GM18508 (cell line): ENCODE data around the gene COX4I1.

Source experiments
- ATAC-seq: cut with Tn5 transposase; IDR thresholded peaks from one replicate; pipeline ENCODE4 v1.9.1; 2021; ENCODE audit warnings: moderate number of reproducible peaks; ENCODE audit not compliant: insufficient read depth, unreplicated experiment

Gene COX4I1

DNA sequence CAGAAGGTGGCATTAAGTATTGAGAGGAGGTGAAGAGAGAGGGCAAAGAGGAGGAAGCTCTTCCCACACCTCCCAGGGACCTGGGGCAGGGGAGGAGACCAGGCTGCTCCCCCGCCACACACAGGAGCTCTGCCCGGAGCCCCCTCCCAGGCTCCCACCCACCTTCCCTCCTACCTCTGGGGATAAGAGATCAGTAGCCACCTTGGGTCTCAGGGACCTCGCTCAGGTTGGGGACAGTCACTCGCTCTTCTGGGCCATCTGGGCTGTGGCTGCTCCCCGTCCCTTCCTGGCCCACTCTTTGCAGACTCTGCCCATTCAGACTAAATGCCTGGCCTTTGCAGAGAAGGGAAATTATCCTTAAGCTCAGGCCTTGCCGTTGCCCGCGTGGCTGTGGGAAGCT lies 33.7 kb upstream of the COX4I1 start:
- no peak for ATAC-seq

DNA sequence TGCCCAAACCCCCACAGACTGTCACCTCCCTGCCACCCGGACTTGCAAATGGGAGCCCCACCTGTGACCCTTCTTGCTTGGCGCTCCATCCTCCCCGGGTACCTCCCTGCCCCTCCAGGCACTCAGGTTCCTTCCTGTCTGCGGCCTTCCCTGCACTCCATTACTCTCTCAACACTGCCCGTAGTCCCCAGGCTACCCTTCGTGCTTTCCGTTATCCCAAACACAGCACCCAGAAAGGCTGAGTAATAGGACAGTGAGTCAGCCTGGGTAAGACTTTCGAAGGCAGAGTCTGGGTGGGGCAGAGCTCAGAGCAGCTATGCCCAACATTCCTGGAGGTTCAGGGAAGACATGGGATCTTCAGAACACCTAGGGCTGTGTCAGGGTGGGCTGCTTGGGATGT lies 32.0 kb upstream of the COX4I1 start:
- ATAC-seq: no peak

DNA sequence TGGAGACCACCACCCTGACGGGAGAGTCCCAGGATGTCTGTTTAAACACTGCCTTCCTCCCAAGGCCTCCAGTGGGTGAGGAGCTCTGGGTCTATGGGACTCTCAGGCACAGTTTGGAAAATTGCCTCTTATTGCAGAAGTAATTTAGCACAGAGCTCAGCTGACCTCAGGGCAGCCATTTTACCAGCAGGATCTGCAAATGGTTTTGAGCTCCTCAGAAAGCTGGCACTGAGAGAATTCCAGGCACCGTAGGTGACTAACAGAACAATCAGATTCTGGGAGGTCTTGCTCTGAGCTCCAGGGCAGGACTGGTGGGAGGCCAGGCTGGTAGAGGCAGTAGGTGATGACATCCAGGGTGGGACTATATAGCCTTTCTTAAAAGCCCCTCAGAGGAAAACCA lies 31.3 kb upstream of the COX4I1 start:
- no peak for ATAC-seq

DNA sequence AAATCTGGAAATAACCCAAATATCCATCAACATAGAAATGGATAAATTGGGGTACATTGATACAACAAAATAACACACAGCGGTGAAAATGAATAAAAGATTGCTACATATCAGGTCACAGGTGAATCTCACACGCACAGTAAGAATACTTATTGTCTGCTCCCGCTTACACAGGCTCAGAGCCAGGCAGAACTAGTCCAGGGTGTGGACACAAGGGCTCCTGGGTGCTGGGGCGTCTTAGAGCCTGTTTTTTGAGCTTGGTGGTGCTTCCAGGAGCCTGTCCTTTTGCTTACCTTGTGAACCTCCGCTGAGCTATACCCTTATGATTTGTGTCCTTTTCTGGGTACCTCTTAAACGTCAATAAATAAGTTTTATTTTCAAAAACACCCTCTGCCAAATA lies 28.8 kb upstream of the COX4I1 start:
- no peak for ATAC-seq

DNA sequence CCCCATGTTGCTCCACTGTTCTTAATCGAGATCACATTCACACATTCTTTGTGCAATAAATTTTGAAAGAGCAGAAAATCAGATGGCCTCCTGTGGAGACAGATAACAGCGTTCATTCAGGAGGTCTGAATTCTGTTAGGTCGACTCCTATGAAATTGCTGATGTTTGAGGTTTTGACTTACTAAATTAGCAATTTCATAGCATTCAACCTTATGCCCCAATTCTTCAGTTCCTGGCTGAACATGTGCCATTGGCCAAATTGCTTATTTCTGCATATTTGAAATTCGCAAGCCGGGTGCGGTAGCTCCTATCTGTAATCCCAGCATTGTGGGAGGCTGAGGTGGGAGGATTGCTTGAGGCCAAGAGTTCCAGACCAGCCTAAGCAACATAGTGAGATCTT lies 26.5 kb upstream of the COX4I1 start:
- ATAC-seq: no peak

DNA sequence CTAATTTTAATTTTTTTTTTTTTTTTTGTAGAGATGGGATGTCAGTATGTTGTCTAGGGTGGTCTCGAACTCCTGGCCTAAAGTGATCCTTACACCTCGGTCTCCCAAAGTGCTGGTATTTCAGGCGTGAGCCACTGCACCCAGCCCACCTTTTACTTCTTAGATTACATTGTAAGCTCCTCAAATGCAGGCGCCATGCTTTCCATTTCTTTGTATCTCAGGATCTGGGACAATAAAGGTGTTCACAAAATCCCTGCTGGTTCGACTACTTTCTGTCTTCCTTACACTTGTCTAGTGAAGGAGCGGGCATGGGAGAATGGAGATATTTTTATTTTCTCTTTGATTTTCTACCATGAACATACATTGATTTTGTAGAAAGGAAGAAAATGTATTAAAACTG lies 25.4 kb upstream of the COX4I1 start:
- no peak for ATAC-seq

DNA sequence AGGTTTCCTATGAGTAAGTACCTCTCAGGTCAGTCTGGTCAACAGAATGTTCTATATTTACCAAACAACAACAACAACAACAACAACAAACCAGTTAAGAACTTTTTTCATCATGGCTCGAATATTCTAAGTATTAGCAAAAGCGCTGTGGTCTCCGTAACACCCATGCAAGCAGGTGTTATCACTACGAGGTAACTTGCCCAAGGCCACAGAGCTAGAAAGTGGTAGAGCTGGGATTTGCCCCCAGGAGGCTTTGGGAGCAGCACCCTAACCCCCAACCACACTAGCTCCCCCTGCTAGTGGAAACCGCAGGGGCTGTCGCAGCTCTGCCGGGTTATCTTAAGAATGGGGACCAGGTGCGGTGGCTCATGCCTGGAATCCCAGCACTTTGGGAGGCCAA lies 24.7 kb upstream of the COX4I1 start:
- no peak for ATAC-seq

DNA sequence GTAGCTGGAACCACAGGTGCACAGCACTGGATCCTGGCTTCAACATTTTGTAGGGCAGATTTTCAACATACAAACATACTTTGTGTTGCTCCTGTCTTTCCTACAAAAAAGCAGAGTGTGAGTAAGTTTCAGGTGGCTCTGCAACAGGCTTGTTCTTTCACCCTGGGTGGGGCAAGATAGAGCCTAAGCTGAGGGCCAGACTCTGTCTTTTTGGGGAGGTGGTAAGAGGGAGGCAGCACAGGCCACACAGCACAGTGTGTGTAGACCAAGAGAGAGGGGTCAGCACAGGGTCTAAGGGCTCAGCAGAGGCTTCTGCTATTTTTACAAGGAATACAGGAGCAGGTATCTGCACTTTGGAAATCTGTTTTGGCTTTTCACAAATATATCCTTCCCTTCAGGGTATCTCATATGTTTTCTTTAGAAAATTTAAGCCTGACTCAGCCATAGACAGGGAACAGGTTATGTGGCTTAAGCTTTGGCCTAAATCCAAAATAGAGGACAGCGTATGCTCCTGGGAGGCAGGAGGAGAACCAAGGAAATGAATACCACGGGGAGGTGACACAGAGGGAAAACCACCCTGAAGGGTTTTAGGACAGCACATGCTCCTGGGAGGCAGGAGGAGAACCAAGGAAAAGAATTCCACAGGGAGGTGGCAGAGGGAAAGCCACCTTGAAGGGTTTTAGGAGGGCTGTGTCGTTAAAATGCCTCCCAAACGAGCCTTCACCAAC lies 21.7 kb upstream of the COX4I1 start:
- no peak for ATAC-seq

DNA sequence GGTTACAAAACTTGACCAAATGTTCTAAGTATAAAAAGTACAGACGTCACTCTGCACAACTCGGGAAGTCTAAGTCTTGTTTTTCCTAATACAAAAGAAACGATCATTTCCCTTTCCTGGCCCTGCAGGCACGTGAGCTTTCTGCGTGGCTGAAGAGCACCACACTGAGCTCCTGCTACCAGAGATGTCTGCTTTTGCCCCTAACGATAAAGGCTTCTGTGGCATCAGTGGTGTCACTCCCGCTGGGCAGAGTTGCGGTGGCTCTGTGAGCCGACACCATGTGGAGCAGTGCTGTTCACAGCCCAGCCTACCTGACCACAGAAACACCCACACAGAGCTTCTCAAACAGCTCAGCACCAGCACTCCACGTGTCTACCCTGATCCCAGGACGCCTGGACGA lies 20.6 kb upstream of the COX4I1 start:
- ATAC-seq: no peak

DNA sequence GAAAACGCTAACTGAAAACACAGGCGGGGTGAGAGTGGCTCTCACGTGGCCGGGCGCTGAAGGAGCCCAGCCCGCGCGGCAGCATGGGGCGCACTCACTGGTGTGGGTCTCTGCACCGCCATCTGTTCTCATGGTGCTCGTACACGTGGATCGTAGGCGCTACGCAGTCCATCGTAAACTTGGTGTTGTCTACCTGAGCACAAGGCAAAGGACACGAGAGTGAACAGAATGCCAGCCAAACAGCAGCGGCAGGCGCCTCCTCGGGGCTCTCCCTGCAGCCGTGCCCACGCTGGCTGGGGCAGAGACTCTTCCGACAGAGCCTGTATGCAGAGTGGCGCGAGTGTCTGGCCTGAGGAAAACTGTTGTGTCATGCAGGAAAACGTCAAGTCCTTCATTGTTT lies 19.2 kb upstream of the COX4I1 start:
- no peak for ATAC-seq

DNA sequence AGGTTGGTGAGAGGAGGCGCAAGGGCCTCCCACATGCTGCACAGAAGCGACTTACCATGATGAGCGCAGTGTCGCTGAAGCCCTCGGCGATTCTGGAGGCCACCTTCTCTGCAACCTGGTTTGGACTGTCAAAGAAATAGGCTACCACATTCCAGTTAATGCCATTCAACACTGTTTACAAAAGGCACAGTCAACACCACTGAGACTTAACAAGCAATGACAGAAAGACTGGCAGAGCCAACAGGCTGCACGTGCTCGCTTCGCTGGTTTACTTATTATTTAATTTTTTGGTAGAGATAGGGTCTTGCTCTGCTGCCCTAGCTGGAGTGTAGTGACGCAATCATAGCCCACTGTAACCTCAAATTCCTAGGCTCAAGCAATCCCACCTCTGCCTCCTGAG lies 18.3 kb upstream of the COX4I1 start:
- no peak for ATAC-seq

DNA sequence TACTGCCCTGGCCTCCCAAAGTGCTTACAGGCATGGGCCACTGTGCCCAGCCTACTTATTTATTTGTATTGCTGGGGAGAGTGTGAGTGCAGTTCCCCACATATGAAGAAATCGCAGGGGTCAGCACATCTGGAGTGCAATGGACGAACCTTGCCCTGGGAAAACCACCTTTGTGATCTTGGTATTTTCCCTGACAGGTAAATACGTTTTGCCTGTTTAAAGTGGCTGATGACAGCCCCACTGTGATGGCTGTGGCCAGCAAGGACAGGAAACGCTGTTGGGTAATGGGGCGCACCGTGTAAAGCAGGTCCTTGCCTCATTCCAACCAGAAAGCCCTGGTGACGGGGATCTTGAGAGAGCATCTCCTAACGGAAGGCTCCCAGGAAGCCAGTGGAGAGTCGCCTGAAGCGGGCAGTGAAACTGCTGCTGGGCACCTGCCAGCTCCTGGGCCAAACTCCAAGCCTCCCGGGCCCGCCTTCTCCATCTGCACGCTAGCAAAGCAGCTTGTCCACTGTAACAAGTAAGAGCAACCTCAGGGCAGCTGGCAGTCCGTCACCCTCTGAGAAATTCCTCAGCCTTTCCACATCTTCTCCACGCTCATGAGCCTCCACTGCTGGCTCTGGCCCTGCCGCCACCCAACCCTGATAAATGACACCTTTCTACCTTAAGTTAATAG lies 17.7 kb upstream of the COX4I1 start:
- ATAC-seq: no peak

DNA sequence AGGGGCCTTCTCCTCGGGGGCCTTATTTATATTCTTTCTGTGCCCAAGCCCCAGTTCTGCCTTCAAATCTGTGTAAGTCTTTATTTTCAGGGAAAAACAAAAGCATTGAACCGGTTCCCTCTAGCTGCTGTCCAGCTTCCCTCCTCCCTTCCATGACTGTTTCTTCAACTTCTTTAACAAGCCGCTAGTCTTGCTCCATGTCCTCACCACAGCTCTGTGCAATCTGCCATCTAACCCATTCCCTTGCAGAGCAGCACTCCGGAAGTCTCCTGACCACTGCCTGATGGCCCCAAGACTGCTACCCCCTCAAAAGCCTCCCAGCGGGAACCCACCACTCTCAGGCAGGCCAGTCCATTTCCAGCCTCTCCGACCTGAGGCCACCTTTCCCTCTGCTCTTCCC lies 17.0 kb upstream of the COX4I1 start:
- ATAC-seq: no peak

DNA sequence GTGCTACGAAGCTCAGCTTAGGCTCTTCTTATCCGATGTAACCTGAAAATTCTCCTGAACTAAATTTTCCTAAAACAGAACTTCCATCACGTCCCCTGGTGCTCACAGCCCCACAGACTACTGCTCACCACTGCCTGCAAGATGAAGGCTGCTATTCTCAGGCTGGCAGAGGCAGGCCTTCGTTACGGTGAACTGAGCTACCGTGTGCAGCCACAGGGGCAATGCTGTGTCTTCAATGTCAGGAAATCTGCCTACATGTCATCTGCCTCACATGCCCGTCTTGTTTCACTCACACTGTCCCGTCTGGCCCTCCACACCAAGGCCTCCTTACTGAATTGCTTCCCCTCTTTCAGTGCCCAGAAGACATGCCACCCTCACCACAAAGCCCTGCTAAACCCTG lies 16.1 kb upstream of the COX4I1 start:
- ATAC-seq: no peak

DNA sequence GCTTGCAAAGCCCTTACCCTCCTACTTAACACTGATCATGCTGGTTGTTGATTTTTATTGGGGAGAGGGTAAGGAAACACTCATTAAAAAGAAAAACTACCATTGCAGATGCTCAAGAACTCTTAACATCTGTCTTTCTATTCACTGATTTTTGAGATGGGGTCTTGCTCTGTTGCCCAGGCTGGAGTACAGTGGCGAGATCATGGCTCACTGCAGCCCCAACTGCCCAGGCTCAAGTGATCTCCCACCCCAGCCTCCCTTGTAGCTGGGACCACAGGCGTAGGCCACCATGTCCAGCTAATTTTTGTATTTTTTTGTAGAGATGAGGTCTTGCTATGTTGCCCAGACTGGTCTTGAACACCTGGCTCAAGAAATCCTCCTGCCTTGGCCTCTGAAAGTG lies 14.7 kb upstream of the COX4I1 start:
- no peak for ATAC-seq

DNA sequence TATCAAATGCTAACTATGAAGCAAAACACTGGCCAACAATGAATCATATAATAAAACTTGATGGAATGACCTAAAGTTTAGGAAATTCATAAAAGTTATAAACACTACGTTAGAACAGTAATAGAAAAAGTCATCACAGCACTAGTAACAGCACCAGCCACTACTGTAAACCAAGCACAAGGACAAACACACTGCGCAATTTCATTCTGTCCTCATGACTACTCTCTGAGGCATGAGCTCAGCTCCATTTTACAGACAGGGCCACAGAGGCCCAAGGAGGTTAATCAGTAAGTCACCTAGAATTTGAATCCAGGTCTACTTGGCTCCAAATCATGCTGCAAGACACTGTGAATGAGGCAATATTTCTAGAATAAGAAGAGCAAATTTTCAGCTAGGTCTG lies 13.6 kb upstream of the COX4I1 start:
- ATAC-seq: no peak

DNA sequence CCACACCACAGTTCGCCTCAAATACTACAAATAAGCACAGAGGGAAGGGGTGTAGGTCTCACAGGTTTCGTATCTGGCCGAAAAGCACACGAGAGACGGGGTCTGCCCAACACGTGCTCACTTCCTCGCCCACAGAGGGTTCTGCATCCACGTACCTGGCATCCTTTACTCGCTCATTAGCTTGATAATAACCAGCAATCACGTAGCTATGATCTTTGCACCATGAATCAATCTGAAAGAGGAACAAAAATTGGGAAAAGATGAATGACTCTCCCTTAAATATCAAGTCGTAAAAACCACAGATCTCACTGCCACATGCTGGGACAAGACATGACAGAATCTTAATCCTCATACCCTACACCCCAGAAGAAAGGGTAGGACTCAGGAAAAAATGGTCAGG lies 10.7 kb upstream of the COX4I1 start:
- ATAC-seq: no peak

DNA sequence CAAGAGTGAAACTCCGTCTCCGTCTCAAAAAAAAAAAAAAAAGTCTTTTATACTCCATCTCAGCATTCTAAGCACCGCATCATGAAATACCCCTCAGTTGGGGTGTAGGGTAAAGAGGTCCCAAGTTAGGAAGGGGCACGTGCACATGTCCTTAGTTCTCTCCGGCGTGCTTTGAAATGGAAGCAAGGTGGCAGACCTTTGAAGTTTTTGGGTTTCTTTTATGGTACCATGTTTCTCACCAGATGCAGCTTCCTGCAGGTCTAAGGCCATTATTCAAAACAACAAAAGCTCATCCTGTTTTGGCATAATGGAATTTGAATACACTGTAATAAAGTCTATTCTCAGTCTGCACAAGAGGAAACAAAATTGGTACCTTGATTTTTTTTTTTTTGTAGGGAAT lies 9.7 kb upstream of the COX4I1 start:
- ATAC-seq: no peak

DNA sequence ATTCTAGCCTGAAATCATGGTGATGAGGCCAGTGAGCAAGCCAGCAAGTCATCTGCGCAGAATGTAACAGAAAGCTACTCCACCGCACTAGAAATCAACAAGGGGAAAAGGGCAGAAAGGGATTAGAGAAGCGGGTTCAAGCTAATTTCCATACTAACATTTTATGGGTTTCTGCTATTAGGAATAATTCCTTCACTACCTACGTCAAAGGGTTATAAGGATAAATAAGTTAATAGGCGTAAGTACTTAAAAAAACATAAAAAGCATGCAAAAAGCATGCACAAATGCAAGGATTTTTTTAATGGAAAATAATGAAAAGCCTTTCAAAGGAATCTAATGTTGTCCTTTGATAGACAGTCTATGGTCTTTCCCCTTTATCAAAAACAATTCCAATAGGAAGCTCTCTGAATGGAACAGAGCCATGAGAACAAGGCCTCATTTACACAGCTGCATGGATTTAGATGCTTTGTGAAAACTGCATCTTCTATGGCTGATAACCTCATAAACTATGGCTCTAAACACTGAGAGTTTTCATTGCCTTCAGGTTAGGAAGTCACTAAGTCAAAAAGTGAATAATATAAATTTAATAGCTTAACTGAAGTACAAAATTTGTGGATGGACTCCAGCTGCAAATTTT lies 5.7 kb upstream of the COX4I1 start:
- no peak for ATAC-seq

DNA sequence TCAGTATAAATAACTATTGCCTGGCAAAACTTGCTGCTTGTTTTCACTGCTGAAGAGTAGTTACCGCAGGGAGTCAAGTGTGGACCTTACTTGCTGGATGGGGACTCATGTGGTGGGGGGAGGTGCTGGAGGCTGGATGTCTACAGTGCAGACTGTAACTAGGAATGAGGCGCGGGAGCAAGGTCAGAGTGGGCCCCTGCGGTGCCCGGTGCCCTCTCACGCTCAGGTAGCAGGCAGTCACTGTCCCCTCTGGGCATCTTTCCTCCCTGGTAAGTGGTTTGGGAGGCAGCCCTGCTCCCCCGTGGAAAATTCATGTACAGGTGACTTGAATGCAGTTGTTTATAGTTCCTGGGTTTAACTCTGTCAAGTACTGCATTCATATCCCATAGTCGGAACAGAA lies 4.8 kb upstream of the COX4I1 start:
- ATAC-seq: no peak

DNA sequence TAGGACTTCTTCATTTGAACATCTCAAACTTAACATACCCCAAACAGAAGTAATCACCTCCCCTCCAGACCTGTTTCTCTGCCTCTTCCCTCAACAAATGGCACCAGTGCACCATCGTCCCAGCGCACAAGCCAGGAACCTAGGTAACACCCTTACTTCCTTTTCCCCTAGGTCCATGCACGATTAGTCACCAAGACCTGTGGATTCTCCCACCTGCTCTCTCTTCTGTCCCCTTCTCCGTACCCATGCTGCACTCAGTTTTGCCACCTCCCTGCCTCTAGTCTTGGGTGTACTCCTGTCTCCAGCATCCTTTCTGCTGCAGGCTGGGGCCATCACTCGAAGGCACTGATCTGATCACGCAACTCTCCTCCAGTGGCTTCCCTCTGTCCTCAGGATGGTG lies 3.3 kb upstream of the COX4I1 start:
- ATAC-seq: no peak

DNA sequence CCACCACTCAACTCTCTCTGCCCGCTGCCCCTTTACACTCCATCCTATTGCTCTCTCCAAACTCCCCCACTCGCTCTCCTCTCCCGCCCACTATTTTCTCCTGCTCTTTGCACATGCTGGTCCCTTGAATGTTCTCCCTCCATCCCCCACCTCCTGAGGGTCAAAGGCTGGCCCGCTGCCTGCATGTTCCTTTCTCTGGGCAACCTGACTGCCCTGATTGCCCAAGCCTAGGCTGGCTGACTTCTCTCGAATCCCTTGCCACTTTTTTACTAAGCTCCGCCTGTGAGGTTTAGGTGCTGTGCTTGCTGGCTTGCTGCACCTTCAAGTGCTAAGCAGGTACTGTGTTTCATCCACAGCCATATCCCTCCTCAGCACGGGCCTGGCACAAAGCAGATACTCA lies 2.9 kb upstream of the COX4I1 start:
- no peak for ATAC-seq
